GM19452 (cell line): ENCODE results near the gene RNF43.

Experiments used
- ATAC-seq: cut with Tn5 transposase; IDR thresholded peaks from one replicate; pipeline ENCODE4 v1.9.1; 2021; ENCODE audit not compliant: unreplicated experiment

The RNF43 gene

DNA sequence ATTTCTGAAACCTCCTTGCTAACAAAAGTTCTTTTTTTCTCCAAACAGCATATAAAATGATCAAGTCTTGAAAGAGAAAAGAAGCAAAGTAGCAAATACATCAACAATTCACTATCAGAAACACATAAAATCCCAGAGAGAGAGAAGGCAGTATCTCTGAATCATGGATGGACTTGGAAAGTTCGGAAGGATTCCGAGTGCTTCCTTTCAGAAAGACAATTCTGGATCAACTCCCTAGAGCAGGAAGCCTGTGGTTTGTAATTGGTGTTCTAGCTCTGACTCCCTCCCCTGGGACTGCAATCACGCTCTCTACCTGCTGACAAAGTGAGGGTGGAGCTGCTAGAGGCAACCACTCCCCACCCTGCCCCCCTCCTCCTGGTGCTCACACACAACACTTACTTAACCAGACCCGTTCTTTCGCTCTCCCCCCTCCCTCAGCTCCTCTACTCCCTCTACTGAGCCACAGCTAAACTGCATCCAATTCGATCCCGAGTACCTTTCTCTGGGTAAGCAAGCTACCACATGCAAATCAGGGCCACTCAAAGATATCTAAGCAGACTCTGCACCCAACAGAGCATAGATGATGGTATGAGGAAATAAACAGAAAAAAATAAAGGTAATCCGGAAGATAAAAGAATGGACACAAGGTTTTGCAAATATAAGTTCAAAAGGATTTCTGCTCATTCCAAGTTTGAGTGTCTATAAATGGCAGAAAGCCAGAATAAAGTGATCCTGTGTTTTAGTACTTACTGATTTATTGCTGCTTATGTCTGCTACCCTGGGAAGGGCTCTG is at the start of gene RNF43:
Gene RNF43 (minus strand): TSS at position 235 of the 793 bp plus-strand sequence. CDS start 1,957 bp downstream, outside the sequence.
- ATAC-seq, result peak; percentile 97

DNA sequence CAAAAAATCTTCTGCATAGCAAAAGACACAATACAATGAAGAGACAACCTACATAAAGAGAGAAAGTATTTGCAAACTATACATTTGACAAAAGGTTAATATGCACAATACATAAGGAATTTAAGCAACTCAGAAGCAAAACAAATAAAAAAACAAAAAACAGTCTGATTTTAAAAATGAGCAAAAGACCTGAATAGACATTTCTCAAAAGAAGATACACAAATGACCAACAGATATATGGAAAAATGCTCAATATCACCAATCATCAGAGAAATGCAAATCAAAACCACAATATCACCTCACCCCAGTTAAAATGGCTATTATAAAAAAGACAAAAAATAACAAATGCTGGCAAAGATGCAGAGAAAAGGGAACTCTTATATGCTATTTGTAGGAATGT is 38.2 kb upstream of the RNF43 start:
- ATAC-seq, result no peak

DNA sequence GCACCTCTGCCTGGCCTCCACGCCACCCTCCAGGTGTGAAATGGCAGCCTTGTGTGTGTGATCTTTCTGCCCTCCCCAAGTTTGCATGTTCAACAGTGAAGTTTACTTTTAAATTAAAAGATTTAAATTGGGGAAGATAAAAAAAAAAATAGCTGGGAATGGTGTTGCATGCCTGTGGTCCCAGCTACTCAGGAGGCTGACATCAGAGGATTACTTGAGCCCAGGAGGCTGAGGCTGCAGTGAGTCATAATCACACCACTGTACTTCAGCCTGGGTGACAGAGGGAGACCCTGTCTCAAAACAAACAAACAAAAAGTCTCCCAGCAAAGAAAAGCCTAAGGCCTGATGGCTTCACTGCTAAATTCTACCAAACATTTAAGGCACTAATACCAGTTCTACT is 35.4 kb upstream of the RNF43 start:
- ATAC-seq, result no peak

DNA sequence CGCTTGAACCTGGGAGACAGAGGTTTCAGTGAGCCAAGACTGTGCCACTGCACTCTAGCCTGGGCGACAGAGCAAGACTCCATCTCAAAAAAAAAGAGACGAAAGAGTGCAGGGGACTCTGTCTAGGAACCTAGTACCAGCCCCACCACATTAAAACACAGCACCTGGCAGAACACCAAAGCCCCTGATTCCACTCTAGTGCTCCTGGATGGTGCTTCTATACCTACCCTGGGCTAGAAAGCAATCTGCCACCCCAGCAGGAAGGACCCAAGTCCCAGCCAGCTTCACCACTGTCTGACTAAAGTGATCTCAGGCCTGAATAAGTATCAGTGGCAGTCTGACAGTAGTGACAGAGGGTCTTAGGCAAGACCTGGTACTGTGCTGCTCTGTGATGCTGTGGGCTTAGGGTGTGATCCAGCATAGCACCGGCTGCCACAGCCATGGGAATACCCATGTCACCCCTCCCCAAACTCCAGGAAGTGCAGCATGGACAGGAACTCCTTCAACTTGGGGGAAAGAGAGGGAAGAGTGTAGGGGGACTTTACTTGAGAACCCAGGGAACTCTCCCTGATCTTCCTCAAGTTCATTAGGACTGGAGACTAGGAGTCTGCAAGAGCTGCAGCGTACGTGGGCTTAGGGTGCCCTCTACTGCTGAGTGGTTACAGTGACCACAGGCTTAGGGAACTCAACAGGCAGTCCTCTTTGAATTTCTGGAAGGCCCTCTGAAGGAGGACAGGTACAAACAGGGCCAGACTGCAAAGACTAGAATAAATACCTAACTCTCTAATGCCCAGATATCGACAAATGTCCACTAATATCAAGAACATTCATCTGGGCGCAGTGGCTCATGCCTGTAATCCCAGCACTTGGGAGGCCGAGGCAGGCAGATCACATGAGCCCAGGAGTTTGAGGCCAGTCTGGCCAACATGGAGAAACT is 30.0 kb upstream of the RNF43 start:
- no peak for ATAC-seq

DNA sequence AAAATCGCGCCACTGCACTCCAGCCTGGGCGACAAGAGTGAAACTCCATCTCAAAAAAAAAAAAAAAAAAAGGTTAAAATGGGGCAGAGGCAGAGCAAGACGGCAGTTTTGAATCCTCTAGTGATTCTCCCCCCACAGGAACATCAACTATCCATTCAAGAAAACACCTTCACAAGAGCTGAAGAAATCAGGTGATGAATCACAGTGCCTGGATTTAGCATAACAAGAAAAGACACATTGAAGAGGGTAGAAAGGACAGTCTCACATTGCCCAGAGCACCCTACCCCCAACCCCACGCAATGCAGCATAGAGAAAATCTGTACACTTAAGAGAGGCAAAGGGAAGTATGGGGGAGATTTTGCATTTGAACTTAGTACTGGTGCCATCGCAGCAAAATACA is 28.8 kb upstream of the RNF43 start:
- no peak for ATAC-seq

DNA sequence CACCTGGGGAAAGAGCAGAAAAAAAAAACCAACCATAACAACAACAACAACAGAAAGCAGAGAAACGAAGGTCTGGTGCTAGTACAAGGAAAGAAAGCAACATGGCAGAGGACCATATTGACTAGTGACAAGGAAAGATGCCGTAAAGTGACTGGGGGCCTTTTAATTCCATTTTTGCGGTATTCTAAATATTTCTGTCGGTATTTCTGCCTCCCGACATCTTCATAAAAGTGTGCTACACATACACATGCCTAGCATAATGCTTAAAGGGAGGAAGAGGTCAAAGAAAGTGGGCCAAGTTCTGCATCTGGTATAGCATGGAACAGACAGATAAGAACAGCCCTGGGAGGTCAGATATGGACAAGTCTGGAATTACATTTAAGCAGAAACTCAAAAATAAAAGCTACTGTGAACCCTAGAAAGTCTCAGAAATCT is 19.5 kb upstream of the RNF43 start:
- ATAC-seq, result no peak

DNA sequence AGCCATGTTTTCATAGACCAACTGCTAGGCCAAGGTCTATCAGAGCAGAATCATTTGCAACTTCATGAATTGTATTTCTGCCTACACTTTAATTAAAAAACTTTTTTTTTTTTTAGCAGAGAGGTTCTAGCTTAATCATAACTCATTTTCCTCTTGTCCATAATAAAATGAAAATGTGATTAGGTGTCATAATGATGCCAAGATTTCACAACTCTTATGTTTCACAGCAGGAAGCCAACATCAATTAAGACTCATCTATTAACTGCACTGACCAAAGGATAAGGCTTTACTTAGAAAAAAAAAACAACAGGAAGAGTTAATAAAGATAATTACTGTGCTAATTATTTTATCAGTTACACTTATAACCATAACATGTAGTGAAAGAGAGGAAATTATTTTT is 18.9 kb upstream of the RNF43 start:
- no peak for ATAC-seq

DNA sequence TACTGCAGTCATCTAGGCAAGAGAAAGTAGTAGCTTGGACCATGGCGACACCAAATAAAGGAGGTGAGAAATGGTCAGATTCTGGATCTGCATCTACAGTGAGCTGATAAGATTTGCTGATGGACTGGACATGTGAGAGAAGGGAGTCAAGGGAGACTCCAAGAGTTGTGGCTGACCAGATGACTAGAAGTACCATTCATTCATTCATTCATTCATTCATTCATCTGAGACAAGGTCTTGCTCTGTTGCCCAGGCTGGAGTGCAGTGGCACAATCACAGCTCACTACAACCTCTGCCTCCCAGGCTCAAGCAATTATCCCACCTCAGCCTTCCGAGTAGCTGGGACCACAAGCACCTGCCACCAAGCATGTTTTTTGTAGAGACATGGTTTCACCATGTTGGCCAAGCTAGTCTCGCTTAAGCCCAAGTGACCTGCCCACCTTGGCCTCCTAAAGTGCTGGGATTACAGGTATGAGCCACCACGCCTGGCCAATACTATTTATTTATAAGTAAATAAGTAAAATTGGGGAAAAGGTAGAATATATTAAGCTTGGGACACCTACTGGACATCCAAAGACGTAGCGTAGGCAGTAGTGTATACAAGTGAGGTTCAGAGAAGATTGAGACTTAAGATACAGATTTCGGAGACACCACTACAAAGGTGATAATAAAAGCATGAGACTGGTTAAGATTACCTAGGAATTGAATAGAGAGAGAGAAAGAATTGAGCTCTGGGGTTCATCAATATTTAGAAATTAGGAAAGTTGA is 15.7 kb upstream of the RNF43 start:
- no peak for ATAC-seq

DNA sequence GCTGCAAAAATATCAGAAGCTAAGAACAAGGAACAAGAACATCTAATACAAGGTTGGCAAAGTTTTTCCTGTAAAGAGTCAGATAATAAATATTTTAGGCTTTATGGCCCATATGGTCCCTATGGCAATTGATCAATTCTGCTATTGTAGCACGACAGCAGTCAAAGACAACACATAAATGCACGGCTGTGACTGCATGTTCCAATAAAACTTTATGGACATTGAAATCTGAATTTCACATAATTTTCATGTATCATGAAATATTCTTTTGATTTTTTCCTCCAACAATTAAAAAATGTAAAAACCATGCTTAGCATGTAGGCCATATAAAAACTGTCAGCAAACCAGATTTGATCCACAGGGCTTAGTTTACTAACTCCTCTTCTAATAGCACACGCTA is 10.5 kb upstream of the RNF43 start:
- no peak for ATAC-seq

DNA sequence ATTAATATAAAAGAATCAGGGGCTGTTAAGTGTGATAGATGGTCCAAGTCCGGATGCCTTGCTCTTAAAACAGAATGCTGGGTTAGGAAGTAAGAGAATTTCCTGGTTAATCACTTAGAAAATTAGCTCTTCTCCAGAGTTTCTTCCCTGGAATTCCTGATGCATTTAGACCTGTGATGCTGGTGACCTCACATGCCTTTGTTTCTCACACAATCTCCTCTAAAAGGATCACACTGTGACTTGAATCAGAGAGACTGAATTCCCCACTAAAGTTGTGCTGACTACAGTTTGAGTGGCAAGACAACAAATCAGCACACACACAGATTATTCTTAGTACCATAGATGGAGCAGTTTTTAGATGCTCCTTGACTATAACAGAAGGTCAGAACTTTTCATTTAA is 4.4 kb upstream of the RNF43 start:
- no peak for ATAC-seq

DNA sequence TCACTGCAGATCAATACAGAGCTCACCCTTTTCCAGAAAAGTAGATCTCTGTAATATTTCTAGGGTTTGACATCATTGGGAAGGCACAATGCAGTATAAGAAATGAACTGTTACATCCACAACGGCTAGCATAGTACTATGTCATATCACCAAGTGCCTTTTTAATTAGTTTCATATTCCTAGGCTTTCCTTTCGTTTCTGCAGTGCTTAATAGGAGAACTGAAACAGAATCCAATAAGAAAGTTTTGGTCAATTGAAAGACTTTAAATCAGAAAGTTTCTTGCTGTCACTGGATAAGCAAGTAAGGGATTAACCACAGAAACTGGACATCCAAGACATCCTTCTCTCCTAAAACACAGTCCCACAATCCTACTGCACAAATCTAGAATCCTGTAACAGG is 3.5 kb upstream of the RNF43 start:
- ATAC-seq, result no peak

DNA sequence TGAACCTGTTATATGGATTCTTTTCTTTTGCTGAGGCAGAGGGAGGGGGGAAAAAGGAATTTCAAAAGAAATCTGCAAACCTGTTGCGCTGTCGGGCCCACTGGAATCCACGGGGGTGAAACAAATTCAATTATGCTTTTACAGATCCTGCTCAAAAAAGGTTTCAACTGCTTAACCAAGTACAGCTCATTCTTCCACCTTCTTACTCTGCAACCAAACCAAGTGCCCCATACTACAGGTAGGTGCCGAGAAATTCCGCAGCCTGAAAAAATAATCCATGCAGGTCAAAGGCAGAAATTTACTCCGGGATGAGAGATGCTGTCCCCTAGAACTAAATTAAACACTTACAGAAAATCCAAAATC is 416 bp downstream of the RNF43 start:
- ATAC-seq, result no peak

DNA sequence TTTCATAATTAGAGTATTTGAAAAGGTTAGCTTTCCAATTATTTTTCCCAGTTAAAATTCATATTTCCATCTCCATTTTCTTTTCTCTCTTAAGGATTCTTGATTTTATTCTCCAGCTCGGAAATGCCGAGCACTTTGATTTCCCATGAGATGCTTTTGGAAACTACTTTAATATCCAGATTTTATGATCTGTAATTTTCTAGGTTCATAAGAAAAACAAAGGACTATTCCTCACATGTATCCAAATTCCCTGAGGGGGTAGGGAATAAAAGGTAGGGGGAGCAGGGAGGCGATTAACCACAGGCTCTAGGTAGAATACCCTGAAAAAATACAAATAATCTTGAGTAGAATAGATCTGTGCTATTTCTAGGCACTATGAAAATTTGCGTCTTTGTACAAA is 938 bp downstream of the RNF43 start:
- no peak for ATAC-seq

DNA sequence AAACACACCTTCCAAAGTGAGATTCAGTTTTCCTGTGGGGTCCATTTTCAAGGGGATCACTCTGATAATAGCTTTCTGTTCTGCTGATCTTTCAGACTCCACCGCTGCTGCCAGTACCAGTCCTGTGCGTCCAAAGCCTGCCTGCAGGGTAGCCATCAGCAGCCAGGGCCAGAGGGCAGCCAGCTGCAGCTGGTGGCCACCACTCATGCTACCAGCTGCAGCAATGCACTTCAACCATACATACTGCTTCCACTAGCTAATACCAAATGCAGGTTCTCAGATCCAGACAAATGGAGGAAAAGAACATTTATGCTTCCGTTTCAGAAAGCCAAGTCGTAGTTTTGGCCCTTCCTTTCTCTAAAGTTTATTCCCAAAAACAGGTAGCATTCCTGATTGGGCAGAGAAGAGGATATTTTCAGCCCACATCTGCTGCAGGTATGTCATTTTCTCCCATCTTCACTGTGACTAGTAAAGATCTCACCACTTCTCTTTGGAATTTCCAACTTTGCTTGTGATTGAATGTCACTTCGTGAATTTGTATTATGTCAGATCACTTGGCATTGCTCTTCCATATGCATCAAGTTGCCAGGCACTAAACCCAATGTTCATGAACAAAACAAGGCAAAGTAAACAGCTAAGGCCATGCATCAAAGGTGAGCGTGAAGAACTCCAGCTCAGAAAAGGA is 1.8 kb downstream of the RNF43 start:
- ATAC-seq, result no peak

DNA sequence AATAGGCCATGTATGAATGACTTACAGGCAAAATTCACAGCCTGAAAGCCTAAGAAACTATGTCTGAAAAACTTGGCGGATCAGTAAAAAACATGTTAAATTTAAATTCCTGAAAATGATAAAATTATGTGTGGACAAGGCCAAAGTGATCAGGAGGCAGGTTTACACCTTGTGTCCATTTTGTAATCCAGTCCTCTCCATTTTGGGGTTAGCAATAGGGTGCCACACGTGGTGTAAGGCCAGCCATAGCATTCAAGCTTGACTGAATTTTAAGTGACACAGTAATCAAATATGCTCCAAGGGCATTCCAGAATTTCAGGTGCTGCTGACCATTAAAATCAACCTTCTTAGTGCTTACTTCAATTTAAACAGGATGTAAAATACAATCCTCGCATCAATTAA is 2.7 kb downstream of the RNF43 start:
- no peak for ATAC-seq

DNA sequence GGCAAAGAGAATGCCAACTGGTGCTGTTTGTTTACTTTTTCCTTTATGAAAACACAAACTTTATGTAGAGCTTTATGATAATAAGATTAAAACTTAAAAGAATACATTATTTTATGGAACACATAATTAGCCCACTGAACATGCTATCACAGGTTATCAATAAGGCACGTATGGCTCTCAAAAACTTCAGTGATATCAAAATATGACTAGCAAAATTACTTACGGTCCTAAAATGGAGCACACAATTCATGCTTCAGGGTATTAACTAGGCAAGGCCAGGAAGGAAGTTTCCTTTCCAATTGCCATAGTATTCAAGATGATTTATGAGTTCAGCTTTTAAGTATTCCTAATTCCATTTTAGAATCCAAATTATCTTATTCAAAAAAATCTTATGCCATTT is 3.6 kb downstream of the RNF43 start:
- no peak for ATAC-seq

DNA sequence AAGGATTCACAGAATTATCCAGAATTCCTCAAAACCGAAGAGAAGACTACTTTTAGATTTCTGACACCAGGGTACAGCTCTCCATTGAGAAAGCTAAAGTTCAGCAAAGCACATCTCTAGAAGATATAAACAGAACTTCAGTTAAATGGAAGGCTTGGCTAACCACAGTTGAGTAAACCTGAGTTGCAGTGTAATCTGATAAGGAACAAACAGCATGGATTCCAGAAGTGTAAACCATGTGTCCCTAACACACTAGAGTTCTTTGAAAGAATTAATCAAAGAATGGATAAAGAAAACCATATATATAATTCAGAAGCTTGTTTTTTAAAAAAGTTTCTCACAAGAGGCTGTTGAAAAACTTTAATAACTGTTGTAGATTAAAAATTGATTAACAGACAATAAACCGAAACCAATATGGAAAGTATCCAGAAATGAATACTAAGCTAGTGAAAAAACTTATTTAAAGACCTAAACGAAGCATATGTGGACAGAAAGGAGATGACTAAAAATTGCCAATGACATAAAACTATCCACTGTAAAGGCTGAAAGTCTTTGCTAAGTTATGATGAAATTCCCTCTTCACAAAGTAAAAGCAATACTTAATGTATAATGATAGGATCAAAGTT is 4.3 kb downstream of the RNF43 start:
- no peak for ATAC-seq

DNA sequence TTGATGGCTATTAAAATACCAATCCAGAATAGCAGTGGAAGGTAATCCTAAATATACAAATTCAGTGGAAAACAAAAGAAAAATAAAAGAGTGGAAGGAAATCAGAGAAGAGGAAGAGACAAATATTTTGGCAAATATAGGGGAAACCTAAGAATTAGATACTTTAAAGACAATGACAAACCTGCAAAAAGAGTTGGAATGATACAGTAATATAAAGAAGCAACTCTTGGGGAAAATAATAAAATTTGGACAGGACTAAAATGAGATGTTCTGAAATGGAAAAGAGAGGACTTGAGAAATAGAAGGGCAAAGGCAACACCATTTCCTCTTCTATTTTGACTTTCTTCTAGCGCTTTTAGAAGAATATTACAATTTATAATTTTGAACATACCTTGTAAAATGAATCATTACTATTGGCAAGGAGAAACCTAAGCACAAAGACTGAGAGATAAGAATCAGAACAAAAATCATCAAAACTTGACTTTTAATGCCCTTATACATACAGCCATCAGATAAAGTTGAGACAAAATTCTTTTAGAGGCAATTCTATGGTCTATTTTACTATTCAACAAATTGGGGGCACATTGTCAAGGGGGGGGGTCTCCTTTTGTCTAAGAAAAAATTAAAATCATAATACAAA is 5.2 kb downstream of the RNF43 start:
- ATAC-seq, result no peak

DNA sequence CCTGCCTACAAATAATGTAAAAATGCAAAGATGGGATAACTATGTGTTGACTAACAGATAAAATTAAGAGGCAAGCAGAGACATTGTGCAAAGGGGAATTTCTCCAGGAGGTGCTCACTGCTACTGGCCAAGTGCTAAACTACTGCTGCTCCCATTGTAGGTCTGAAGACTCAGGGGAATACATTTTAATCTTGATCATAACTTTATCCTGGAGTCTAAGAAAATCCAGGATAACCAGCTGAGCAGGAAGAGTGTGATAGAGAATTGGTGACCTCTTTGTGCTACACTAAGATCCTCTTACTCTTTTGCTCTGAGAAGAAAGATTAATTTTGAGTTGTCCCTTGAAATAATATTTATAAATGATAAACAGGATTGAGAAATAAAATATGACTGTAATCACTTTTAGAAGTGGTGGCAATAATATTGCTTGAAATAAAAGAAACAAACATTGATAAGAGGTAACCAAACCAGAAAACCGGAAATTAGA is 5.9 kb downstream of the RNF43 start:
- ATAC-seq, result no peak
